ENCODE measurements around the gene CLBA1.

The CLBA1 gene

GRCh38 chr14:105005329-105005928 lies 19.8 kb downstream of the CLBA1 start:
- DNase-seq (ENCODE audit: low spot score), result no peak

DNA sequence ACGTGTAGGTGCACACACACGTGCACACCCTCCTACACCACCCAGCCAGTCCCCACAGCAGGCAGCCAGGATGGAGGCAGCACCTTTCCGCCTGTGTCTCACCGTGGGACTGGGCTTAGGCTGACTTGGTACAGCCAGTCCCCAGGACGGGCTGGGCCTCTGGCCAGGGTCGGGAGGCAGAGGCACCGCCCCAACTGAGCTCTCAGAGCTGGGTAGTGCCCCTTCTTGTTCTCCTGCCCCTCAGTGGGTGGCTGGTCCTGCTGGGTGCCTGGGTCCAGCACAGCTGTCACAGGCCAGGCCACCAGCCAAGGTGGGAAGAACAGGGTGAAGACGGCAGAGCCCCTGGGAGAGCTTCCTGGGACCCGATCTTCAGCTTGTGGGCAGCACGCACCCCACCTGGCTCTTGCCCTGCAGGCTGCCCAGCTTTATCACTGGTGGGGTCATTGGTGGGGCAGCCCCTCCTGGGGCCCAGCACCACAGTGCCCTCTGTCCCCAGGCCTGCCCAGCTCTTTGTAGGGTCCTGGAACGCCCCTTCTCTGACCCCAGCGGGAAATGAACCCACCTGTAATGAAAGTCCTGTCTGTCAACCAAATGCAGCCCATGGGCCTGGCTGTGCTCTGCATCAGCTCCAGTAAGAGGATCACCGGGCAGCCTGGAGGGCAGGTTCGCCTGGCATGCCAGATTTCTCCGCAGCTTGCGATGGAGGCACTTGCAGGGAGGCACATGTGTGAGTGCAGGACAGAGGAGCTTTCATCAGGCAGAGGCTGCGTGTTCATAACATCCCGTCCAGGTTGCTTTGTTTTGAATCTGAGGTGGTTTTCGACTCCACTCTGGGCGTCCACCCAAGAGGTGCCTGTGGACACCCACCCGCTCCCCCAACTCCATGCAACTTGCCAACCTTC lies 20.6 kb downstream of the CLBA1 start:
- DNase-seq (ENCODE audit: low spot score), result no peak

DNA sequence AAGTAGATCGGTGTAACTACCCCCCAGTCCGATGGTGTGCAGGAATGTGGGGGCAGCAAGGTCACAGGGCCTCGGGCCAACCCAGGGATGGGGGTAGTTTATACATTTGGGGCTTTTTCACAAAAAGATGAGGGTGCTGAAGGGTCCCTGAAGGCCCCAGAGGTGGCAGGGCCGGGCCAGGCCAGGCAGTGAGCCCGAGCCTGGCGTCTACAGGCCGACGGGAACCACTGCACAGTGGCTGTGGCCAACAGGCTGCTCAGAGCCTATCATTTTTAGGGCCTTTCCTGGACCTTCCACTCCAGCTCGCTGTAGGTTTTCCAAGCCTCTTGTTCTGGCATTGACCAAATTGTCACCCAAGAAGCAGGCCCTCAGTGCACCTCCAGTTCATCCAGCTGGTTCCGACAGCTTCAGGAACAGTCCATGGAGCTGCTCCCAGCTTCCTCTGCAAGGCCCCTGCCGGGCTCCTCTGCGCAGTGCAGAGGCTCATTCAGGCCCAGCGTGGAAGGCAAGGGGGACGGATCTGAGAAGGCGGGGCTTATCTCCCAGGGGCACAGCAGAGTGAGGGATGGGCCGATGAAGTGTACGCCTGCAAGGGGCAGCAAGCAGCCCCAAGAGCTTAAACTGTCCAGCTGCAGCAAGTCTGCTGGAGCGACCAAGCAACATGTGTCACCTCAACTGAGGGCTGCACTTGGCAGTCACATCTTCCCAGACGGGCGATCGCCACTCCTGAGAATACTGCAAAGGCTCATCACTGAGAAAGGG lies 21.4 kb downstream of the CLBA1 start:
- no peak for DNase-seq (ENCODE audit: low spot score)

DNA sequence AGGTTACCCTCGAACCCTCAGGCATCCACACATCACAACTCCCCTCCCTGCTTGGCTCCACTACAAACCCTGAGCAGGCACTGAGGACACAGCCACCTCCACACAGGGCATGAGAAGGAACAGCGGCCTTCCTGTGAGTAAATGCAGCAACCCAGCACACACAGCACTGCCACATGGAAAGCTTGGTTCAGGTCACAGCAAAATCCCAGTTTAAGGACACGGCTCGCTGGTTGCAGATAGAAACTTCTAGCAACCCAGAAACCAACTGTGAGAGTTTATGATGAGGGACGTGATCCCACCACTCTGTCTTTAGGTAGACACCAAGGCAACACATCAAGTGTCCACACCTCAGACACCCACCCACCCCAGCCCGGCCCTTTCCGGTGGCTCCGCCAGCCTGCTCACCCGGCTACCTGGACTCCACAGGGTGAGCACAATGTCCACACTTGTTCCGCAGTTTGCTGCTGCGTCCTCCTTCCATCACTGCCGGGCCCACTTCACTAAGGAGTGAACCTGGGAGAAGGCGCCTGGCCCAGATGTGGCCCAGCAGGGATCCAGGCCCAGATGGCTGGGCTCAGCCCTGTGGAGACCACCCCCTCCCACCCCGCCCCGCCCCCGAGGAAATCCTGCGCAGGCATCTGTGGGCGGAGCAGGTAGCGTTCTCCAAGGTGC lies 22.1 kb downstream of the CLBA1 start:
- no peak for DNase-seq (ENCODE audit: low spot score)

DNA sequence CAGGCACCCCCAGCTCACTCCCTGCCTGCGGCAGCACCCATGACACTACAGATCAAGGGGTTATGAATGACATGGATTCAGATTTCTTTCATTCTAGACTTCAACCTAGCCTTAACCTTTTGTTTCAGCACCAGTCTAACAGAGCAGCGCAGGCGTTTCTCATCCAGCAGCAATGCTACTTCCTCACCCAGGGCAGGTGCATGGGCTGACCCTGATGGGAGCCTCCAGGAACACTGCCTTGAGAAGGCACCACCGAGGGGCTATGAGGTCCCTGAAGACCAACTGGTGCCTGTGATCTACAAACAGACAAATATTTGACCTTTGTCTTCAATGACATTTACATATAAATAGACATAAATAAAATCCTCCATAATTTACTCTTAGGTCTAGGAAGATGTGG lies 24.5 kb downstream of the CLBA1 start:
- DNase-seq (ENCODE audit: low spot score), result no peak

- no peak for DNase-seq (ENCODE audit: low spot score)
Measured at GRCh38 chr14:105010891-105011291, 25.3 kb downstream of the CLBA1 start.

GRCh38 chr14:105011312-105011990 lies 25.9 kb downstream of the CLBA1 start:
- no peak for DNase-seq (ENCODE audit: low spot score)

DNA sequence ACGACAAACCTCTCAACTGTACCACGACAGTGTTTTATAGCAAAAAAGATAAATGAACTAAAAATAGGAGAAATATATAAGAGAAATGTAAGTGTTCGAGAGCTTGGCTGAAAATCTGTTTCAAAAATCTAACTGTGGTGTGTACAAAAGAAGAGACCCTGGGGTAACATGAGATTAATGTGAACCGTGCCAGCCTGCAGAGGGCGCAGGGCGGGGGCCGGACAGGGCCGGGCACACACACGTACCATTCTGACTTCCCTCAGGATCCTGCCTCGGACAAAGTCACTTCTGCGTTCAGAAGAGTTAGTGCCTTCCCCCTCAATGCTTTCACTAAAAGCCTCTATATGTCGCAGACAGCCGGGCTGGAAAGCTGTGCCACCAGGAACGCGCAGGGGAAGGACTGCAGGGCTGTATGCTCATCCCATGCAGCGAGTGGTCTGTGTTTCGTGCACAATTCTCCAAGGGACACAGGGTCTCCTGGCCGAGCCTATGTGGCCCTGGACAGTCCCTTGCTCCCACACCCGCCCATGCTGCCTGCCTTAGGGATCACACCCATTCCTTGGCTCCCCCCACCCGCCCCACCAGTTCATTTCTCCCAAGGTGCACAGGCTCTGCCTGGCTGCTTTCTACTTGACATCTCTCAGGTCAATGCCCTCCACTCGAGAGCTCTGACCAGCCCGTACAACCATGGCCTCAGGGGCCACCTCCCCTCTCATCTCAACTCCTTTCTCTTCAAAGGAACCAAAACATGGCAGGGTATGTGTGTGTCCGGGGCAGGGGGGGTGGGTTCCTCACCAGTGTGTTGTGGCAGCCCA lies 26.8 kb downstream of the CLBA1 start:
- no peak for DNase-seq (ENCODE audit: low spot score)

DNA sequence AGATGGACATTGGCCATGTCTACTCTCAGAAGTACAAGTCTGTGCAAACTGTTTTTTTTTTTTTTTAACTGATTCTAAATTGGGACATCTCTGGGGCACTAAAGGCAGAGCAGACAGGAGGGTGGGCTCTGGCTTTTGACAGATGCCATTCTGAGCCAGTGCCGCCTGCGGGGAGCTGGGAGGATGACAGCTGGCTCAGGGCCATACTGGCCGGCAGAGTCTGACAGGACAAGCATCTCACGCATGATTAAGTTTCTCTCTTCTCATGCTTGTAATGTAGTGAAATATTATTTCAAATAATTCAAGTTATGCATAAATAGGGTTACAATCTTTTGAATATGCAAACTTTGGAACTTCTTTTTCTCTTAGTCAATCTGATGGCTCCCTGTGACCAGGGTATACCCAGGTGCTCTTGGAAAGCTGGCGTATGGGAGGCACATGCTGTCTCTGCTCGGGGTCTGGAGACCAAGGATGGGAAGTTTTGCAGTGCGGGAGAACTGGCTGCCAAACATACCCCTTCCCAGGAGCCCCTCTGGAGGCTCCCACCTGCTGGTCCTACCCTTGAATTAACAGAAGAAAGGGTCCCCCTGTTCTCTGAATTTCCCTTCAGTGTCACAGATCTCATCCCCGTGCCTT lies 27.7 kb downstream of the CLBA1 start:
- no peak for DNase-seq (ENCODE audit: low spot score)

GRCh38 chr14:105014032-105014431 lies 28.4 kb downstream of the CLBA1 start:
- DNase-seq (ENCODE audit: low spot score), result no peak

- no peak for DNase-seq (ENCODE audit: low spot score)
Measured at GRCh38 chr14:105014631-105015030, 29.0 kb downstream of the CLBA1 start.

GRCh38 chr14:105015242-105015641 lies 29.7 kb downstream of the CLBA1 start:
- peak; percentile 20 for DNase-seq (ENCODE audit: low spot score)

DNA sequence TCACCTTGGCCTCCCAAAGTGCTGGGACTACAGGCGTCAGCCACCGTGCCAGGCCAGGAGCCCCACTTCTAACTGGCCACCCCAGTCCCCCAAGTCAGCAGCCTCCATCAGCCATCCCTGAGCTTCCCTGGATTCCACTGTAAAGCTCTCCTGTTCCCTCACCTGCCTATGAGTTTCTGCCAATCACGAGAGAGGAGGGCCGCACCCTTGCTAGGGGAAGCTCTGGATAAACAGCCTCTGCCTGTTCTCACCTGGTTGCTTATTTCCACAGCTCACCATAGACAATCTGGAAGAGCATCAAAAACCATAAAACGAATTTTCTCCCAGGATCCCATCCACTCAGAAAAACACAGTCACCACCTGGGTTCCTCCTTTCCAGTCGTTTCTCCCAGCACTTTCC lies 30.3 kb downstream of the CLBA1 start:
- no peak for DNase-seq (ENCODE audit: low spot score)

DNA sequence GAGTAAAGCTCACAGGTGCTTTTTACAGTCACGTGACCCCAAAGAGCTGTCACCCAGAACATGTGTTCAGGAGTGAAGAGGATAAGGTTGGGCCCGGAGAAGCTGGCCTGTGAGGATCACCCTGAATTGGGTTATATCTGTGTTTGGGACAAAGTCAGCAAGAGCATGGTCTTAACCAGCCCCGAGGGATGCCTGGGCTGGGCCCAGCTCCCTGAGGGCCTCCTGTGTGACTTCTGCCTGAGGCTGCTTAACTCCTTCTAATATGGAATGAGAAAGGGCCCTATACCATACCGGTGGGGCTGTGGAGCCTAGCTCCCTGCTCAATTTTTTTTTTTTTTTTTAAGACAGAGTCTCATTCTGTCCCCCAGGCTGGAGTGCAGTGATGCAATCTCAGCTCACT lies 32.8 kb downstream of the CLBA1 start:
- DNase-seq (ENCODE audit: low spot score), result no peak

DNA sequence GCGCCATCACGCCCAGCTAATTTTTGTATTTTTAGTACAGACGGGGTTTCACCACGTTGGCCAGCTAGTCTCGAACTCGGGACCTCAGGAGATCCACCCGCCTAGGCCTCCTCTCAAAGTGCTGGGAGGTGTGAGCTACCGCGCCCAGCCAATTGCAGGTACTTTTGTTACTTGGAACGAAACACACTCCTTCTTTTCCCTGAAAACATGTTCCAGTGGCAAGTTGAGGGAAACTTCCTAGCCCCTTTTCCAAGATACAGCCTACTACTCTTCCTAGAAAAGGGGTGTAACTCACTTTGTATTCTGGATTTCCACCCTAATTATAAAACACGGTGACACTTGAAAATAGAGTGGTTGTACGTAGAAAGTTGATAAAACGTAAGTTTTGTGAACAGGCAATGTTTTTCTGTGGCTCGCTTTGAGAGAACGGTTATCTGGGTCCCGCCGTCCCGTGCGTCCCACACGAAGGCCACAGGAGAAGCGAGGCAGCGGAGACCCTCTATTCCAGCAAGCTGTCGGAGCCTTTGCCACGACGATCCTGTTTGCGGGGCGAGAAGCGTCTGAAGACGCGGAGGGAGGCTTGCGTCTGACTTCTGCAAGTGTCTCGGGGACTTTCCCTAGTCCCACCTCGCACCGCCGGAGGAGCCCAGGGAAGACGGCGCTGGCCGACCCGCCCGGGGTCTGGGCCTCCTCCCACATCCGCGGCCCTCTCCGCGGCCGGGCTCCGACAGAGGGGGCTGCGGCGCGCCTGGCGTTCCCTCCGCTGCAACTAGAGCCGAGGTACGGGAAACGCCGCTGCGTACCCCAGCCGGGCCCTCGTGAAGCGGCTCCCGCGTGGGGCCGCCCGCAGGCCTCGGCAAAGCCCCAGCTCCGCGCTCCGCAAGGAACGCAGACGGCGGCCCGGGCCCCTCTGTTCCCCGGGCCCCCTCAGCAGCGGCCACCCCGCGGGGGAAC lies 34.5 kb downstream of the CLBA1 start:
- peak; percentile 55 for DNase-seq (ENCODE audit: low spot score)

GRCh38 chr14:105020815-105021655 lies 35.4 kb downstream of the CLBA1 start, which contains the start of gene CDCA4:
TSS of gene CDCA4 (minus strand) at chr14:105021083. CDS start at chr14:105011929, 9,154 bp downstream.
- peak; percentile 98 for DNase-seq (ENCODE audit: low spot score)

GRCh38 chr14:105021656-105022275 lies 36.2 kb downstream of the CLBA1 start:
- peak; percentile 19 for DNase-seq (ENCODE audit: low spot score)

- no peak for DNase-seq (ENCODE audit: low spot score)
Measured at GRCh38 chr14:105022276-105022670, 36.7 kb downstream of the CLBA1 start.

All from CD4-positive, alpha-beta T cell treated with Interleukin-15 for 4 hours (primary cell).